C4-2B (cell line): Measurements from ENCODE around the gene SERPINA4.

Experiments
- CTCF ChIP-seq: fragments of 450-650 bp; conservative IDR thresholded peaks from 2 replicates; pipeline ENCODE4 v1.5.1; 2017; ENCODE audit warnings: mild to moderate bottlenecking
- ZFX ChIP-seq: fragments of 450-650 bp; IDR thresholded peaks from 2 replicates; pipeline ENCODE4 v1.6.1; 2017

GRCh38 chr14:94517248-94517640 is 44.0 kb upstream of the SERPINA4 start:
- no peak for TF ChIP-seq CTCF
- TF ChIP-seq ZFX: no peak
